Ramos (cell line): ENCODE measurements around the gene CD7.

Source experiments
- in situ Hi-C: fragments of 300-500 bp; cut with MboI; formaldehyde crosslinking; loops from one replicate; pipeline ENCODE4 v1.14.3; 2022; ENCODE audit warnings: low sequenced_read_pairs; ENCODE audit not compliant: unreplicated experiment

CD7 gene

GRCh38 chr17:82287013-82287867 is 30.2 kb downstream of the CD7 start:
- in situ Hi-C loops, result no loop called here

DNA sequence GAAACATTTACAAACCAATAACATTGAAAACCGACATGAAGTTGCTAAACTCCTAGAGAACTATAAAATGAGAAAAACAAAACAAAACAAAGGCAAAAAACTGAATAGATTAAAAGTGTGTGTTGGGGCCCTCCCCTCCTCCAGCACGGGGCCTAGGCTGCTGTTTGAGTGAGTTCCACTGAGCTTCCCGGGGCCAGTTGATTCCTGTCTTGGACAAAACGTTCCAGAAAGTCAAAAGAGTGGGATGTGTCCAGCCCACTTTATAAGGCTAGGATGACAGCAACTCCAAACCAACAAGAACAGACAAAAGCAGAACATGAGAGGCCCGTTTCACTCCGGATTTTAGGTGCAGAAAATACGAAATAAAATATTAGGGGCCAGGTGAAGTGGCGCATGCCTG is 32.3 kb downstream of the CD7 start:
- in situ Hi-C loops, result no loop called here

DNA sequence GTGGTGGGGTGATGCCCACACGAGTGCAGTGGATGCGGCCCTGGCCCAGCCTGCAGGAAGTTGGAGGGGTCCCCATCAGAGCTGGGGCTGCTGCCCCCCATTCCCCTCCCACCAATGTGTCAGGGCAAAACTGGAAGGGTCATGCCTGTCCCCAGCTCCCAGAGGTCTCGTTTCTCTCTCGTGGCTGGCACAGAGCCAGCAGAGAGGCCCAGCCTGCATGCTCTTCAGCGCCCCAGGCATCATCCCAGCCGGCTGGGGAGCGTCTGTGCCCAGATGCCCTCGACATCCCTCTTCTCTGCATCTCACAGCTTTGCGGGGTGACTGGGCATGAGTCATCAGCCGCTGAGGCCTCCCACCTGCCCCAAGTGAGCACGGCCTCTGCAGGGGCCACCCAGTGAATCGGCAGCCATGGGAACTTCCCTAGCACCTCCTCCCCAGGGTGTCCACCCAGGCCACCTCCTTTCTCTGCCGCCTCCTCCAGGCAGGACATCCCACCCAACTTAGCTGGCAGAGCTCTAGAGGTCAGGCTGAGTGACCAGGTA is 34.1 kb downstream of the CD7 start:
- in situ Hi-C loops, result no loop called here

DNA sequence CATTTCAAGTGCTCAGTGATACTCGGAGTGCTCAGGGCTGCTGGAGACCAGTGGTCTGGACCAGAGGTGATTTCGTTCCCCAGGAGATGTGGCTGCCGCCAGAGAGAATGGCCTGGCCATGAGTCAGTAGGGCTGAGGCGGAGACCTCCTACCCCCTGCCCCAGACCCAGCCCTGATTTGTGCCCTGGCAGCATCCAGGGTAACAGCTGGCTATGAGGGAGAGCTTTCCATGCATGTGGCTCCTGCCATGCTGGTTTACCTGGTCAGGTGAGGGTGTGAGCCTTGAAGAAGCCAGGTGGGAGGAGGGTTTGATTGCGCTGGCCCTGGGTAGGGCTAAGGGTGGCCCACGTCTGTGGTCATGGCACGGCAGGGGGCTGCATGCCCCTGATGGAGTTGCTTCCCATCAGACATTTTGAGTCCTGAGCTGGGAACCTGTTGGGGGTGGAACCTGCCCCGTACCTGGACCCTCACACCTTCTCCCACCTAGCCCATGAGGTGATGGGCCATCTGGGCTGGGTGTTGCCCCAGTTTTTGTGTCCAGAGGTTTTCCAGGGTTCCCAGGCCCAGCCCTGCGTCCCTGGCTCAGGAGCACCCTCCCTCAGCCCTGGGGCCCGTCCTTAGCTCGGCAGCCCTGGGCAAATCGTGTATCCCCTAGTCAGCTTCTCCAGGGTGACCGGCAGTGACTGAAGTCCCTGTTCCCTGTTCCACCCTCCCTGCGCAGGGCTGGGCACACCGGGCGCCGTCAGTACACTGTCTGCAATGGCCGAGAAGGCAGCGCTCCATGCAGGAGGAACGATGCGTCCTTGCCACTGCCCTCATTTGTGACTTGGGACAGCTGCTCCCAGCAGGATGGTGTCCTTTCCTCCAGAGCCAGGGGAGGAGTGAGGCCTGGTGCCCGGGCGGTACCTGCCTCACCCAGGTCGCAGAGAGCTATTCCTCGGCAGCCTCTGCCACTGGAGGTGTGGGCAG is 34.9 kb downstream of the CD7 start:
- in situ Hi-C loops, result no loop called here

DNA sequence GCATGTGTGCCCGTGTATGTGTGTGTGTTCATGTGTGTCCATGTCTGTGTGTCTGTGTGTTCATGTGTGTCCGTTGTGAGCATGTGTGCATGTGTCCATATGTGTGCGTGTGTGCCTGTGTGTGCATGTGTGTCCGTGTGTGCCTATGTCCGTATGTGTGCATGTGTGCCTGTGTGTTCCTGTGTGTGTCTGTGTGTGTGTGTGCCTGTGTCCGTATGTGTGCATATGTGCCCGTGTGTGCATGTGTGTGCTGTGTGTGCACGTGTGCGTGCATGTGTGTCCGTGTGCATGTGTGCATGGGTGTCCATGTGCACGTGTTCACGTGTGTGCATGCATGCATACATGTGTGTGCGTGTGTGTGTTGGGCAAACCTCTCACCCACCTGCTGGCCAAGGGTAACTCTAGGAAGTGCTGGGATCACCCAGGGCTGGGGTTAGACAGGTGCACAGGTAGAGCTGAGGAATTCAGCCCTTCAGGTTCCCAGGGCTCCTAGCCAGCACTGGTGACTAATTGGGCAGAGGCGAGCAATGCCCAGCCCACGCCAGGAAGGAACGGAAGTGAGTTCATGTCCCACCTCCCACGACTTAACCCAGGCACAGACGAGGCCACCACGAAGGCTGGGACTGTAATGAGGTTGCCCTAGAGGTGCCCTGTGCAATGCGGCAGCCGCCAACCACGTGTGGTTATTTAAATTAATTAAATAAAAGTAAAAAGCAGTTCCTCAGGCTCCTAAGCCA is 35.7 kb downstream of the CD7 start:
- in situ Hi-C loops, result no loop called here

DNA sequence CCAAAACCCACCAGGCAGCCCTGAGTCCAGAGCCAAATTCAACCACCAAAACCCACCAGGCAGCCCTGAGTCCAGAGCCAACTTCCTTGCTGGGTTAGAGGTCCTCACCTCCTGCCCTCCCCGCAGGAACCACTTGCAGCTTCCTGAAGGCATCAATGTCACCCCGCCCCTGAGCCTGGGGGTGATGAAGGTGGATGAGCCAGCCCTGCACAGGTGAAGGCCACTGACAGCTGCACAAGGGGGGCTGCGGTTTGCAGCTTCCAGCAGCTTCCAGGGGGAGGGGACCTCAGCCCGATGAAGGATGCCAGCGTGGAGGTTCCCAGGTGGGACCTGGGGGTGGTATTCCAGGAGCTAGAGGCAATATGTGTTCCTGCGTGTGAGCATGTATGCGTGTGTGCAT is 36.3 kb downstream of the CD7 start:
- in situ Hi-C loops, result no loop called here

- in situ Hi-C loops, result no loop called here
Measured at GRCh38 chr17:82280537-82280936, 36.9 kb downstream of the CD7 start.

DNA sequence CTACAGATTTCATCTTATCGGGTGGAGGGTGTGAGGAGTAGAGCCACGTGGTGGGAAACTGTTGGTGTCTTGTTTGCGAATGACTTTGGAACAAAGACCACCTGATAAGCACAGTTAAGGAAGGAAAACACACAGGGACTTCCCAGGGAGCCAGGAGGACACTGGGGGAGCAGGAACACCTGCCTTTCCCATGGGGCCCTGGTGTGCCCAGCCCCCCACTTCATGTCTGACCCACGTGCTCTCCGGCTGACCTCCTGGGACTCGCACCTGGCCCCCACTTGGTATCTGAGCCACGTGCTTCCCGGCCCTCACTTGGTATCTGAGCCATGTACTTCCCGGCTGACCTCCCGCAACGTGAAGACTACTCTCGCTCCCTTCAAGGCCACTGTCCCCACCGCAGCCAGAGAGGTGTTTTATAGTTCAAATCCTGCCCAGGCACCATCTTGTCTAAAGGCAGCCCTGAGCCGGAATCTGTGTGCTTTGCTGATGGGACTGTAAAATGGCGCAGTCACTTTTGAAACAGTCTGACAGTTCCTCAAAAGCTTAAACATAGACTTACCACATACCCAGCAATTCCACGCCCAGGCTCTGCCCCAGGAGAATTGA is 38.5 kb downstream of the CD7 start:
- in situ Hi-C loops, result no loop called here

DNA sequence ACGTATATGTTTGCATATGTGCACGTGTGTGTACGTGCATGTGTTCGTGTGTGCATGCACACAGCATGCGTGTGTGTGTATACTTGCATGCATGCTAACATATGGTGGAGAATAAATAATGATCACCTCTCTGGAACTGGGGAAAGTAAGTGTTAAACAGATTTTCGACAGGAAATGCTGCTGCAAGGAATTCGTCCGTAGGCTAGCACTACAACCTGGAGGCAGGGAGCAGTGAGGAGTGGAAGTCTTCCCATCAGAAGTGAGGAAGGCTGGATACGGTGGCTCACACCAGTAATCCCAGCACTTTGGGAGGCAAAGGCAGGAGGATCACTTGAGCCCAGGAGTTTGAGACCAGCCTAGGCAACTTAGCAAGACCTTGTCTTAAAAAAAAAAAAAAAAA is 39.1 kb downstream of the CD7 start:
- in situ Hi-C loops, result no loop called here

DNA sequence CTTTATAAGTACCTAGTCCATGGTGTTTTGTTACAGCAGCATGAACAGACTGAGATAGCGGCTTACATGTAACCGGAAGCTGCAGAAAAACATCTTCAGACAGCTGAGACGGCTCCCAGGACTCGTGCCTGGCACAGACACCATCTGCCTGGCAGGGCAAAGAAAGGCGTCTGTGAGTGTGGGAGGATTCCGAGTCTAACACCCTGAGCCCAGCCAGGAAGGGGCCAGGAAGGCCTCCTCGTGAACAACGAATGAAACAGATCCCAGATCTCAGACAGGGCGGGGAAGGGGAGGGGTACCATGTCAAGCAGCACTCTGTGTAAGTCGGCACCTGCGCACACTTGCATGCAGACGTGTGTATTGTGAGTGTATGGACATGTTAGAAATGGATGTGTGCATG is 39.6 kb downstream of the CD7 start:
- in situ Hi-C loops, result no loop called here

DNA sequence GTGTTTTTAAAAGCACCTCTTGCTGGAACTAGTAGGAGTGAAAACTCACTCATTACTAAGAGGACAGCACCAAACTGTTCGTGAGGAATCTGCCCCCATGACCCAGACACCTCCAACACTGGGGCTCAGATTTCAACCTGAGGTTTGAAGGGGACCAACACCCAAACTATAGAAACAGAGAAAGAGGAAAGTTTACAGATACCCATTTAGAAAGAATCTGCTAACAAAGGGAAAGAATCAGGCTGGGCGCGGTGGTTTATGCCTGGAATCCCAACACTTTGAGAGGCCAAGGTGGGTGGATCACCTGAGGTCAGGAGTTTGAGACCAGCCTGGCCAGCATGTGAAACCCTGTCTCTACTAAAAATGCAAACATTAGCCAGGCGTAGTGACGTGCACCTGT is 40.5 kb downstream of the CD7 start:
- in situ Hi-C loops, result no loop called here

DNA sequence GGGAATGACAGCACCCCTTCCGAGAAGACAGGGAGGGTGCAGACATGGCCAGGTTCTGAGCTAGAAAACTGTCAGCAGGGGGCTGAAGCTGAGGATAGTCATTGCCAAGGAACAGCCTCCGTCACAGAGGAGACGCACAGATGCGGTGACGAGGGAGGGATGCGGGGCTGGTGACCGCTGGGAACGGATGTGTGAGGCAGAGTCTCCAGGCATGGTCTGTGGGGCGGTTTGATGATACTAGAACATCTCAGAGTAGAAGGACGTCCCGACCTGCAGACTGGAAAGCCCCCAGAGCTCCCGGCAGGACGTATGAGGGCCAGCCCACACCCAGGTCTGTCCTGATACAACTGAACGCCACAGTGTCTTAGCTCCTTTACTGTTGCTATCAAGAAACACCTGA is 42.1 kb downstream of the CD7 start:
- in situ Hi-C loops, result no loop called here

DNA sequence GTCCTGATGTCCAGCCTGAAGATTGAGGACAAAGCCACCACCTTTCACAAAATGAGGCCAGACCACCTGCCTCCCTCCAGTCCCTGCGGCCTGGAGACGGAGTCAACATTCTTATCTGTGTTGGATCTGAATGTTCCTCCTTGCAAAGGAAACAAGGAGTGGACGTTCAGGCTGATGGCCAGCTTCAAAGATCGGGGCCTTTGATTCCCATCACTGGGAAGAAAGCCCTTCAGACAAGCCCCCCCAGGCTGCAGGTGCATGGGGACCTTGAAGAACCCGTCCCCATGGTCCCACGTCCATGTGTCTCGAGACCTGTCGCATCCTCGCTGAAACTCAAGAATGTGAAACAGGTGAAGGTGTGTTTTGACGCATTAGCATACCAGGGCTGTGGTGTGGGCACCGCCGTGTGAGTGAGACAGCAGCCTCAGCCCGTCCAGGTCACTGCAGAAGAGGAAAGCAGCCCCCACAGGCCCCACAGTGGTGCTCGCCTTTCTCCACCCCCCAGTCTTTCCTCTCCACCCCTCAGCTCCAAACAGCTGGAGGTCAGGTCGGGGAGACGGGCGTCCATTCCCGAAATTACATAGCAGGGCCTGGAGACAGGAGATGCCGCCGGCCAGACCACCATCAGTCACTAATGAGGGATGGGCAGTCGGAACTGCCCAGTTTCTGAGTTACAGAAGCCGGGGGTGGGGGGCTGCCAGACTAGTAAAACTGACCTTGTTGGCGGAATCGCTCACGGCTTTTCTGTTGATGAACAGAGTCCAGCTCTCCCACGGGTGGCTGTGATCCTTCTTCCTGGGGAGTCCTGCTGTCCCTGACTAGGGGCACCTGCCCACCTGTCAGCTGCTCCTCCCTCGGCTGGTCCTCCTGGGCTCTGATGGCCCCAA is 43.0 kb downstream of the CD7 start:
- in situ Hi-C loops, result no loop called here

GRCh38 chr17:82273327-82274133 is 43.9 kb downstream of the CD7 start, which contains the start of gene CSNK1D:
Gene CSNK1D (minus strand): TSS chr17:82273700. CDS start chr17:82273381, 319 bp downstream.
- in situ Hi-C loops, result no loop called here

DNA sequence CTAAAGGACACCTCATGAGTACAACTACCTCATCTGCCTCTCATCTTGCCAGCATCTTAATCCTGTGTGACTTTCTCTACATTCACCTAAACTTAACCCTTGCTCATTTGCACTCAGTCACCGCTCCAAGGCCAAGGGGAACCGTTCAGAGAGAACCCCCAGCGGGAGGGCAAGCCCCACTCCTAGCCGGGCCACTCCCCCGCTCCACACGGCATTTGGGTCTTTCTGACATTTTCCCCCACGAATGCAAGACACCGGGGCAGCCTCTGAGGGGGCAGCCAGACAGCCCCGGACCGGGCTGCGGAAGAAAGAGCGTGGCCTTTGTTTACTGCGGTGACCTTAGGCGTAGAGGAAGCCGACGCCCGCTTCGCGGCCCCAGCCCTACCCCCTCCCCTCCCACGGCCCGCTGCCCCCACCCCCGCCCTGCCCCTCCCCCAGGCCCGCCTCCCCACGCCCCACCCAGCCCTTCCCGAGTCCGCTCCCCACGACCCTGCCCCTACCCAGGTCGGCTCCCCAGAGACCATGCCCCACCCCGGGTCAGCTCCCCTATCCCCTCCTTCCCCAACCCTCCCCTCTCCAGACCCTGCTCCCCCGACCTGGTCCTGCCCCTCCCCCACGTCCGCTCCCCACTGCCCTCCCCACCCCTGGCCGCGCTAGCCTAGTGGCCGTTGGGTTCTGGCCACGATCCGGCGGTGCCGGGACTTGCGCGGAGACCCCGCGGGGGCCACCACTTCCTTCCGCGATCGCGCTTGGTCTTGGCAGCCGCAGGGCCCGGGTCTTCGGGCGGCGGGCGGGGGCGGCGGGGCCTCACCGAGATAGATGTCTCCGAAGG is 44.7 kb downstream of the CD7 start:
- in situ Hi-C loops, result no loop called here

DNA sequence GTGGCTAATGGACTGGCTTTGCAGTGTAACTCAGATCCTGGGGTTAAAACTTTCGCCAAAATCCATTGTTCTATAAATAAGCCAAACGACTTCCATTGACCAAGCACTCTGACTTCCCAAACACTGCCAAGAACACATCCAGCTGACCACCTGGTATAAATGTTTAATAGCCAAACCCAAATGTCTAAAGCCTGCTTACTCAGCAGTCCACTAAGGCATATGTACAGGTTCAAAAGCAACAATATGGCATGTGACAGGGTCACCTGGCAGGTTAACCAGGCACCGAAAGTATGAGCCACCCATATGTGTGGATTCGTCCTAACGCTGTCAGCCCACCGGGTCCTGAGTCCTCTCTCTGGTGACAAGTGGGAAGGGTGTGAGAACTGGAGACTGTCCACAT is 46.0 kb downstream of the CD7 start:
- in situ Hi-C loops, result no loop called here

DNA sequence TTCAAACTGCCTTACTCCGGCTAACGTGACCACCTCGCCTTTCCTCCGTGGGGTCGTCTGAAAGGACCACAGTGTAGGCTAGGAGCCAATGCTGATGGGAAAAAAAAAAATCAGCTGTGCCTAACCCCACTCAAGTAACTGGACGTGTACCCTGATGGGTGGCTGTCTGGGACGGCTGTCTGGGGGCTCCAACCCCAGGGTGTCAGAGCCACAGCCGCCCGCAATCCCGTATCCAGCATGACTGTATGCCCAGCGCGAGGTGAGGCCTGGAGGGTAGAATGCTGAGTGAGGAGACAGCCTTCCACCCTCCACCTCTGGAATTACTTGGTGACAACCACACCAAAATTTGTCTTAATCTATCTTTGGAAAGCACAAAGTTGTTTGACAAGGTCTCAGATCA is 46.8 kb downstream of the CD7 start:
- in situ Hi-C loops, result no loop called here
